Panc1 (cell line): ENCODE data around the gene HOXC11.

Experiments used
- CTCF ChIP-seq: fragments of 450-650 bp; IDR thresholded peaks from 2 replicates; pipeline ENCODE4 v1.5.1; 2017; ENCODE audit warnings: mild to moderate bottlenecking
- REST ChIP-seq, 2 experiments: IDR thresholded peaks; 2 replicates each; pipeline ENCODE4 v1.6.1; 2011 to 2012; ENCODE audit warnings: low read depth in 2 of 2, control low read depth in 1 of 2, low read length in 1 of 2, mild to moderate bottlenecking in 1 of 2, moderate library complexity in 1 of 2; ENCODE audit not compliant: insufficient read depth in 1 of 2

- TF ChIP-seq REST (IDR thresholded peaks at IDR 0.05; ENCODE audit: insufficient read depth in 1 of 2, low read depth in 2 of 2, low read length in 1 of 2) (no peak), CTCF (no peak)
Measured at GRCh38 chr12:53952871-53953734, 19.8 kb upstream of the HOXC11 start.
